HG03521 (cell line): ENCODE data around the gene GATC.
A peak's percentile ranks its signal among the peaks of the same experiment; 100 is the strongest.

Experiments
- ATAC-seq: cut with Tn5 transposase; IDR thresholded peaks from one replicate; pipeline ENCODE4 v1.9.1; 2021; ENCODE audit warnings: mild to moderate bottlenecking, moderate library complexity; ENCODE audit not compliant: unreplicated experiment

GATC gene, protein sequence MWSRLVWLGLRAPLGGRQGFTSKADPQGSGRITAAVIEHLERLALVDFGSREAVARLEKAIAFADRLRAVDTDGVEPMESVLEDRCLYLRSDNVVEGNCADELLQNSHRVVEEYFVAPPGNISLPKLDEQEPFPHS

DNA sequence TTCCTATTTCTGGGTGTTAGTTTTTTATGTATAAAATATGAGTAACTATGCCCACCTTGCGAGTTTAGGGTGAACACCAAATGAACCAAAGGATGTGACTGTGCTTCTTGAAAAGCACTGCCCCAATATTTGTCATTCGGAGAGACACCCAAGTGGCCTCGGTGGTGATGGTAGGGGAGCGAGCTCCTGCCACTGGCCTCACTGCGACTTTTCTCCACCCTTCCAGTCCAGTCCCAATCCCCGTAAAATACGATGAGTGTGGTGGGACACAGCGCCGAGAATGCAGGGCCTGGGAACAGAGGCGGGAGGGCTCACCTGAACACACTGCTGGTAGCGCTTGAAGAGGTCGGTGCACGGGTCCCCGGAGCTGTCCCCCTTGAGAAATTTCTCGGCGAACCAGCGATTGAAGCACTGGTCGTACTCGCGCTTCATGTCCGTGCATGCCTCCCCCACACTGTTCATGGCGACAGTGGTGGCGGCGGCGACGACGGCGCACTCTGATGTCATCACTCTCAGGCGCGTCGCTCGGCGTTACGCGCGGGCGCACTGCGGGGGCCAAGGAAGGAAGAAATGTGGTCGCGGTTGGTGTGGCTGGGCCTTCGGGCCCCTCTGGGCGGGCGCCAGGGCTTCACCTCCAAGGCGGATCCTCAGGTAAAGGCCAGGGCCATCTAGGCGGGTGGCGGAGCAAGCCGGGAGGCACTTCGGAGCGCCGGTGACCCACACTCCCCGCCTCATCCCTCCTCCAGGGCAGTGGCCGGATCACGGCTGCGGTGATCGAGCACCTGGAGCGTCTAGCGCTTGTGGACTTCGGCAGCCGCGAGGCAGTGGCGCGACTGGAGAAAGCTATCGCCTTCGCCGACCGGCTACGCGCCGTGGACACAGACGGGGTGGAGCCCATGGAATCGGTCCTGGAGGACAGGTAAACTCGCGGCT, at the start of gene GATC, which contains the start of gene TRIAP1:
TSS of gene GATC (plus strand) at position 534 of the 933 bp plus-strand sequence. CDS start at position 571, 37 bp downstream.
TSS of gene TRIAP1 (minus strand) at position 474 of the 933 bp plus-strand sequence. CDS start at position 462, 12 bp downstream.
- ATAC-seq, result peak; percentile 88

DNA sequence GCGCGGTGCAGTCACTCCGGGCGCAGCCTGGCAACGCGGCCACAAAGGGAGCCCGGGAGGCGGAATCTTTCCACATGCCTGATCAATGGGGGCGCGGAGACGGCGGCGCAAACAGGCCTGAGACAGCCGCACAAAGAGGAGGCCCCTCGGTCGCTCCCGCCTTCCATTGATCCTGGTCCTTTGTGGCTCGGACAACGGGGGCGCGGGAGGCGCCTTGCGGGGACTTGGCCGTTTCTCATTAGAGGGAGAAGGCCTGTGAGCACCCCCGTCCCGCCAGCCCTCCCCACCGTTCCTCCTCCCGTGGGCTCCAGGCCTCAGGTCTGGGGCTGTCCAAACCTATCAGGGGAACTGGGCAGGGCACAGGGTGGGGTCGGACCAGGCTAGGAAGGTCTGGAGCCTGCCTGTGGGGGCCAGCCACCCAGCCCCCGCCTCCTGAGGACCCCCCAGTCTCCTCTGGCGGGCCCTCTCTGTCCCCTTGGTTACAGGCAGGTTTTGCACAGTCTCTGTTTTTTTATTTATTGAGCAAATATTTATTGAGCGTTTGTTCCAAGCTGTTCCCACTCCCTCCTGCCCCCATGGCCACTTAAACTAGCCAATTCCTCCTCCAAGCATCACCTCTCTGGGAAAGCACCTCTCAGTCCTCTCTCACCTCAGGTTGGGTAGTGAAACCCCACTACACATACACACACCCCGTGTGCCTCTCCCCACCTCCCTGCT, 48.3 kb upstream of the GATC start:
- no peak for ATAC-seq

DNA sequence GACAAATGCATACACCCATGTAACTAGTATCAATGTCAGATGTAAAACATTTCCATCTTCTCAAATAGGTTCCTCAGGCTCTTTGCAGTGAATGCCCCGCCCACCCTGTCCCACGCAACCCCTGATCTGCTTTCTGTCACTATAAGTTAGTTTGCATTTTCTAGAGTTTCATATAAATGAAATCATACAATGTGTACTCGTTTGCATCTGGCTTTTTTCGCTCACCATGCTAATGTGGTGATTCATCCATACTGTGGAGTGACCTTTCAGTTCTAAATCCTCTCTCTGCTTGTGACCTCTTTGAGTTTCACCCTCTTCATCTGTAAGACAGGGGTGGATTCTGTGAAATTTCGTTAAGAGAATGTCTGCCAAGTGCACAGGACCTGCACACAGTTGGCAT, 46.7 kb upstream of the GATC start:
- no peak for ATAC-seq

DNA sequence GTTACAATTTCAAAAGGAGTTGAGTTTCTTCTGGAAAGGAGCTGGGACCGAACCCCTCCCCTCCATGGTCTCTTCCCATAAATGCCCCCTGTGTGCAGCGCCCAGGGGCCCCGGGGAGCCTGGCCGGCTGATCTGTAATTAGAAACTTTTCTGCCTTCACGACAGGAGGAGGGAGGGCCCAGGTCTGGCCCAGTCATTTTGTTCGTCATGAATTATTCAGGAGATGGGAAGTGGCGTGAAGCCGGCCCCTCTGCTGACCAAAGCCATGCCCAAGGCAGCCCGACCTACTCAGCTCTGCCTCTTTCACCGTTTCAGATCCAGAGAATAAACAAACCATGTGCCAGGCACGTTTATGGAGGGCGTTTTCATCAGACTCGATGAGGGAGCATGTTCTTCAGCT, 44.0 kb upstream of the GATC start:
- ATAC-seq, result no peak

DNA sequence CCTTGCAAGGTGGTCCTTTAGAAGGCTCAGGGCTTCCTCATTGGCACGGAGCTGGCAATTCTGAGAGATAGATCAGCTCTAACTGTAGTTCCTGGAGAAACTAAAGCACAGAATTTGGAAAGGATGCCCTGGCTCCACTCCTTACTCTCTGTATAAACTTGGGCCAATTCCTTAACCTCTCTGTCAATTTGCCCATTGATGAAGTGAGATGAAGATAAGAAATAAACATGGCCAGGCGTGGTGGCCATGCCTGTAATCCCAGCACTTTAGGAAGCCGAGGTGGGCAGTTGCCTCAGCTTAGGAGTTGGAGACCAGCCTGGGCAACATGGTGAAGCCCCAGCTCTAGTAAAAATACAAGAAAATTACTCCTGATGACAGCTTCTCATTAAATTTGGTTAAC, 42.4 kb upstream of the GATC start:
- ATAC-seq, result no peak

DNA sequence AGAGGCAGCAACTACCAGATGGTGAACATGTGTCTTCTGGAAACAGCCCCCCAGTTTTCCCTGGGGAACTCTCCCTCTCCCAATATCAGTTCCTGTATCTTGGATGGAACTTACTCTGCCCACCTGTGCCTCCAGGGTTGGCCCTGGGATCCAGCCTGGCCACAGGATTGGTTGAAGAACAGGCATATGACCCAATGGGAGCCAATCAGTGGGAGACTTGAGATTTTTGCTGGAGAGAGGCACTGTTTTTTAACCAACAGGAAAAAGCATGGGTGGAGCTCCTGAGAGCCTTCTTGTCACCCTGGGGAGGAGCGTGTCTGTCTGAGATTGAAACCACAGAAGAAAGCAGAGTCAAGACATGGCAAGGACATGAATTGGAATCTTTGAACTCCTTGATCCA, 42.0 kb upstream of the GATC start:
- ATAC-seq, result no peak

DNA sequence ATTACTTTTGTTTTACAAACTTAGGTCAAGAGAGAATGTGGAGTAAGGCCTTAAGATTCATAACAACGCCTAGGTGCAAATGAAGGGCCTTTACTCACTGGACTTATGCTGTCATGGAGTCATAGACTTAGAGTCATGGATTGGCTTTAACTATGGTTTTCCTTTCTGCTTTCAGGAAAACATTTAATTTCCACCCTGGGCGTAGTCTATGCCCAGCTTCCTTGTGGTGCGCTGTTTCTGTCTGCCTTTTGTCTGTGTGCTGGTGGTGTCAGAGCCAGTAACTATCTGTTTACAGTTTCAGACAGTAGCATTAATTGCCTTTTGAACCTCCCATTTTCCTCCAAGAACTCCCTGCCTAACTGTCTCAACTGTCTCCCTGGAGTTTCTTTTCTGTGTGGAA, 40.2 kb upstream of the GATC start:
- ATAC-seq, result no peak

DNA sequence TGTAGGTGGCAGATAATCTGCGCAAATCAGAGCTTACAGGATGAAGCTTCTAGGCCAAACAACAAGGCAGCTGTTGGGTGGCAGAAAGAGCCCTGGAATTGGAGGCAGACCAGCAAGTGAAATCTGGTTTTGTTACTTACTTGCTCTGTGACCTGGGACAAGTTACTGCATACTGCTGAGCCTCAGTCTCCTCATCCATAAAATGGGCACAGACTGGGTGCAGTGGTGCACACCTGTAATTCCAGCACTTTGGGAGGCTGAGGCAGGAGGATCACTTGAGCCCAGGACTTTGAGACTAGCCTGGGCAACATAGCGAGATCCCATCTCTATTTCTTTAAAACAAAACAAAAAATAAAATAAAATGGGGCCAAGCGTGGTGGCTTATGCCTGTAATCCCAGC, 39.7 kb upstream of the GATC start:
- ATAC-seq, result no peak

DNA sequence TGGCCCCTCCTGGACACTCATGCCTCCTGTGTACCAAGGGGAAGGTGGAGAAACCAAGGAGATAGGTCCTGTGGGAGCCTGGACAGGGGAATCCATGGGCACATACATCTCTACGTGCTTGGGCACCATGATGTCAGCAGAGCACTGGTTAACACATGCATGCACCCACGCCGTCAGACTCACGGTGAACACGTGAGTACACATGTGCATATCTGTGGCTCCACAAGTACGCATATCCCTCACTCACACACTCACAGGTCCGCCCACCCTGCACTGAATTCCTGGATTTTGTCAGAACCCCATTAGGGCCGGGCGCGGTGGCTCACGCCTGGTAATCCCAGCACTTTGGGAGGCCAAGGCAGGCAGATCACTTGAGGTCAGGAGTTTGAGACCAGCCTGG, 37.5 kb upstream of the GATC start:
- ATAC-seq, result no peak

DNA sequence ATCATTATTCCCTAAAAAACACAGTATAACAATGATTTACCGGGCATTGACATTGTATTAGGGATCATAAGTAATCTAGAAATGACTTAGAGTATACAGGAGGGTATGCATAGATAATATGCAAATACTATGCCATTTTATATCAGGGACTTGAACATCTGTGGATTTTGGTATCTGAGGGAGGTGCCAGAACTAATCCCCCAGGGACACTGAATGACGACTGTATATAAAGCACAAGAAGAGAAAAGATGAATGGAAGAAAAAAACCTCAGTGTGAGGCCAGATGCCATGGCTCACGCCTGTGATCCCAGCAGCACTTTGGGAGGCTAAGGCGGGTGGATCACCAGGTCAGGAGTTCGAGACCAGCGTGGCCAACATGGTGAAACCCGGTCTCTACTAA, 33.8 kb upstream of the GATC start:
- ATAC-seq, result no peak

DNA sequence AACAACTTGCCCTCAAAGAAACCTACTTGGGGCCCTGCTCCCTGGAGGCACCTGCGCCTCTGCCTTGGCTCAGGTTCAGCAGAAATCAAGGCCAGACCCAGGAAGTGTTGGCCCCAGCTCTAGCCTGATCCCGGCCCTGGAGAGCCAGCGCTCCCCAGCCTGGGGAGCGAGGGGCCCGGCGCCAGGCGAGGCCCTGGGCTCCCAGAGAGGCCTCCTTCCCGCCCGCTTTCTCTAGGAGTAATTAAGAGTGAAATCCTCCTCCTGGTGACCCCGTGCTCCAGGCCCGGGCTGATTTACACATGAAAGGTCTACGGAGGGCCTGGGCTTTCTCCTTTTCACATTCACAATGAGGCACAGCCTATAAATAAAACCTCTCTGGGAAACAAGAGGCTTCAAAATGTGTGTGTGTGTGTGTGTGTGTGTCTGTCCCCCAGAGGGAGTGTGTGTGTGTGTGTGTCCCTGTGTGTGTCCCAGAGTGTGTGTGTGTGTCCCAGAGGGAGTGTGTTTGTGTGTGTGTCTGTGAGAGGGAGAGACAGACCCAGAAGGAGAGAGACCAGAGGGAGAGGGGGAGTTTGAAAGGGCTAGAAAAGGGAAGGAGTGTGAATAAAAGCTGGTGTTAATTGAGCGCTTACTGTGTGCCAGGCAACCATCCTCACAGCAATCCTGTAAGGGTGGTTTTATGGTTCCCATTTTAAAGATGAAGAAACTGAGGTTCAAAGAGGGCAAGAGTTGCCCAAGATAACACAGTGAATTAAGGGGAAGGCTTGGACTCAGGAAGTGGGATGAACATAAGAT, 32.1 kb upstream of the GATC start:
- no peak for ATAC-seq

DNA sequence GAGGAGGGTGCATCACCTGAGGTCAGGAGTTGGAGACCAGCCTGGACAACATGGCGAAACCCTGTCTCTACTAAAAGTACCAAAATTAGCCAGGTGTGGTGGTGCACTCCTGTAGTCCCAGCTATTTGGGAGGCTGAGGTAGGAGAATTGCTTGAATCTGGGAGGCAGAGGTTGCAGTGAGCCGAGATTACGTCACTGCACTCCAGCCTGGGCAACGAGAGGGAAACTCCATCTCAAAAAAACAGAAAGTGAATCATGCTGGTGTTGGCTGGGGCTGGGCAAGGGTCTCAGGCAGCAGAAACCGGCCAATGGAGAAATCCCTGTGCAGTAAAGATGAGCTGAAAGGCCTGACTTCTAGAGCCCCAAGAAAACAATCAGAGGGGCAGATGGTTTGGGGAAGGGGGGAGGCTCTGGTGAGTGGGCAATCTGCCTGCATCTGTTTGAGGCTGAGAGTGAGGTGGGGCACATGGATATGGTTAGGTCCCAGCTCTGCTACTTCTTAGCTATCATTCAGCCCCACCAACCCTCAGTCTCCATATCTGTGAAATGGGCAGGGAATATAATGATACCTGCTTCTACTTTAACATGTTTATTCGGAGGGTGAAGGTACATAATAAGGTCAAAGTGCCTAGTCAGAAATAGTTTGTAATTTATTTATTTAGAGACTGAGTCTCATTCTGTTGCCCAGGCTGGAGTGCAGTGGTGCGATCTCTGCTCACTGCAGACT, 29.6 kb upstream of the GATC start:
- no peak for ATAC-seq

DNA sequence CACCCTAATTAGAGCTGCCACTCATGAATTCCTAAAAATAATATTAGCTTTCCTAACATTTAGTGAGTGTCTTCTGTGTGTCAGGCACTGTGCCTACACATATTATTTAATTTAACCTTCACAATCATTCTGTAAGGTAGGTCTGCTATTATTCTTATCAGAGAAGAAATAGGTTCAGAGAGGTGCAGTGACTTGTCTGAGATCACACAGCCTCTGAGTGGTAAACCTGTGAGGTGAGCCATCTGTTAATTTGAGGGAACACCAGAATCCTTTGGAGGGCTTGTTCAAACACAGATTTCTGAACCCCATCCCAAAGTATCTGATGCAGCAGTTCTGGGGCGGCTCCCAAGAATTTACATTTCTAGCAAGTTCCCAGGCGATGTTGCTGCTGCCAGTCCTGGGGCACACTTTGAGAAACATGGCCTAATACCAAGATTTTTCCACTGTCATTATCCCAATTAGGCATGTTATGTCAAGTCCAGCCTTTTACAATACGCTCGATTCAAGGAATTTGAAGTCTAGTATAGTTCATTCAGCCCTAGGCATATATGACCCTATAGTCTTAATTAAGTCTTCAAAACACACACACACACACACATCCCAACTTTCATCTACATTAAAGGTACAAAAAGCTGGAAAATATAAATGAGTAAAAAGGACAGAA, 28.2 kb upstream of the GATC start:
- ATAC-seq, result no peak

DNA sequence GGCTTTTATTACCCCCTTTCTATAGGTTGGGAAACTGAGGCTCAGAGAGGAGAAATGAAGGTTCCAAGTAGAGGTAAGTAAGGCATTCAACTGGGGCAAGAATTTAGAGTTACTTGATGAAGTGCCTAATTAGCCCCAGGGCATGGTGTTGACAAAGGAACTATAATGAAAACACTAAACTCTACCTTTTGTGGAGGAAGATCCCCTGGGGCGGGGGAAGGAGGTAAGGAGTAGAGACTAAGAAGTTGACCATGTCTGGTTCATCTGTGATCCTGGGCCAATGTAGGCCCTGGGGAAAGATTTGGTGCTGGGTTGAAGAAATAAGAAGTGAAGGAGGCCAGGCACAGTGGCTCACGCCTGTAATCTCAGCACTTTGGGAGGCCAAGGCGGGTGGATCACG, 24.5 kb upstream of the GATC start:
- no peak for ATAC-seq

DNA sequence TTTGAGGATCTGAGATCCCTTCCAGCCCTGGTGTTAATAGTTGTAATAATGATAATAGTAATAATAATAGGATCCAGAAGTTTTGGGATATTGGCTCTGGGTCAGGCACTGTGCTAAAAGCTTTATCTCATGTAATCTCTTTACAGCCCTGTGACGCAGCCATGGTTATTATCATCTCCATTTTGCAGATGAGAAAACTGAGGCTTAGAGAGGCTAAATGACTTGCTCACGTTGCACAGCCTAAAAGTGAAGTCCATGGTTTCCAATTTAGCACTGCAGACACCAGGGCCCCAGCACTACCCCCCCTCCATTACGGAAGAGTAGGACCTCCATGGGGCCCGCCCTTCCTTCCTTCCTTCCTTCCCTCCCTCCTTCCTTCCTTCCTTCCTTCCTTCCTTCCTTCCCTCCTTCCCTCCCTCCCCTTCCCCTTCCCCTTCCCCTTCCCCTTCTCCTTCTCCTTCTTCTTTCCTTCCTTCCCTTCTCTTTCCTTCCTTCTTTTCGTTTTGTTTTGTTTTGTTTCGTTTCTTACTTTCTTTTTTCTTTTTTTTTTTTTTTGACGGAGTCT, 23.3 kb upstream of the GATC start:
- ATAC-seq, result no peak

DNA sequence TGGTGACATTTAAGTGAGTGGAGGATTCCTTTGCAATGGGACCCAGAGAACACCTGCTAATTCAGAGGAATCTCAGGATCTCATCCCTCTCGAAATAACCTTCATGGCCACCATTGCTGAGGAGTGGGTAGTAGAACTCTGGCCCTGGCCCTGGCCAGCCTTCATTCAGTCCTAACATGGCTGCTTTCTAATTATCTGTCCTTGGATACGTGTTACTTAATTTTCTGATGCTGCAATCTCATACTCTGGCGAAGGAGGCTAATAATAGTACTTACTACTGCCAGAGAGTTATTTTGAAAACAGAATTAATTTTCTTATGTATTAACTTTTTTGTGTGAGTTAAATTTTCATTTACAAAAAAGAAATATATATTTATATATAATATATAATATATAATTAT, 20.4 kb upstream of the GATC start:
- ATAC-seq, result no peak

DNA sequence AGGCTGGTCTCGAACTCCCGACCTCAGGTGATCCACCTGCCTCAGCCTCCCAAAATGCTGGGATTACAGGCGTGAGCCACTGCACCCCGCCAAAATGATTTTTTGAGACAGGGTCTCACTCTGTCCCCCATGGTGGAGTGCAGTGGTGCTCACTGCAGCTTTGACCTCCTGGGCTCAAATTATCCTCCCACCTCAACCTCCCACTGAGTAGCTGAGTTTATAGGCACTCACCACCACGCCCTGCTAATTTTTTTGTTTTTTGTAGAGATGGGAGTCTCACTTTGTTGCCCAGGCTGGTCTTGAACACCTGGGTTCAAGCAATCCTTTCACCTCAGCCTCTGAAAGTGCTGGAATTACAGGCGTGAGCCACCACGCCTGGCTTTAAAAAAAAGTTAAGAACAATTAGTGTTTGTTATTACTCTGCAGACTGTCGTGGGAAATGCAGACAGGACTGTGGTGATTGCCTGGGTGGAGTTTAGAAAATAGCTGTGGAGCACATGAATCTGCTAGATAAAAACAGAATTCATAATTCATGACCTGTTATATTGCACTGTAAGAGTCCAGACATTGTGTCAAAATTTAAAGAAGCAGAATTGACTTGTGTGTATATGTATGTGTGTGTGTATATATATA, 17.5 kb upstream of the GATC start:
- ATAC-seq, result no peak

DNA sequence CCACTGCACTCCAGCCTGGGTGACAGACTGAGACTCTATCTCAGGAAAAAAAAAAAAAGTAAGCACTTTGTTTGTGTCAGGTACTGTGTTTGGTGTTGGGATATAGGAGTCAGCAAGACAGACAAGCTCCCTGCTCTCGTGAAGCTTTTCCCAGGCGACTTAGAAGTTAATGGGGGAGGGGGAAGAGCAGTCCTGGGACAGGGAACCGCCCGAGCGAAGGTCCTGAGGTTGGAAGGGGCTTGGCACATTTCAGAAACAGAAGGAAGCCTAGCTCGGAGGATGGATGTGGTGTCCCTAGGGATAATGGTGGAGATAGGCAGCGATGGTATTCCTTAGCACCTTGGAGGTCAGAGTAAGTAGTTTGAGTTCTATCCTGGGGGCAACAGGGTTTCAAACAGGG, 16.9 kb upstream of the GATC start:
- no peak for ATAC-seq
